B cell (primary cell): ENCODE results near the gene AADAT. TPM values are rescaled to one million over a fixed set of nuclear protein-coding genes. Genes with fewer than 3 reads are reported as not detected.

Experiments used
- ATAC-seq: fragments of 200-7000 bp; cut with Tn5 transposase; one replicate; pipeline ENCODE4 v1.10.0; 2021; ENCODE audit warnings: low read depth, mild to moderate bottlenecking, moderate number of reproducible peaks, moderate library complexity
- CTCF ChIA-PET: fragments of 350-600 bp; sonication (Branson Sonifier 250); formaldehyde crosslinking; loops from one replicate; lab custom pipeline; 2021; ENCODE audit warnings: antibody characterized with exemption, inconsistent platforms; lab: Charles Lee
- POLR2A ChIA-PET: fragments of 350-600 bp; sonication (Branson Sonifier 250); formaldehyde crosslinking; loops from one replicate; lab custom pipeline; 2021; ENCODE audit warnings: antibody characterized with exemption; lab: Charles Lee
- DNase-seq: peaks from one replicate; pipeline ENCODE4 v3.0.0; 2013
- H2AFZ ChIP-seq: 2 replicates; pipeline ENCODE4 v1.6.1; 2012; ENCODE audit warnings: mild to moderate bottlenecking, low read depth, low read length; ENCODE audit not compliant: insufficient read depth, poor library complexity, severe bottlenecking
- H3K27ac ChIP-seq, 2 donors: 1 replicate in 1 of 2; 2 replicates in 1 of 2; pipeline ENCODE4 v1.5.1; 2012 to 2013; ENCODE audit warnings: low read length in 2 of 2, mild to moderate bottlenecking in 2 of 2, moderate library complexity in 1 of 2
- H3K27me3 ChIP-seq, 4 experiments: fragments of 200-600 bp in 1 of 4; sonication (generic) in 1 of 4; replicated peaks in 1 of 4; 1 replicate in 2 of 4; 2 replicates in 2 of 4; pipeline versions ENCODE4 v1.6.1 to v1.7.0; 2013 to 2016; ENCODE audit warnings: low read length in 3 of 4, mild to moderate bottlenecking in 2 of 4, mixed read lengths in 1 of 4, moderate library complexity in 1 of 4; ENCODE audit not compliant: insufficient read depth in 4 of 4, control insufficient read depth in 3 of 4; ENCODE audit errors: control extremely low read depth in 1 of 4
- H3K36me3 ChIP-seq, 2 experiments: replicated peaks in 1 of 2; 1 replicate in 1 of 2; 2 replicates in 1 of 2; pipeline versions ENCODE4 v1.6.1 to v1.7.1; 2013; ENCODE audit warnings: low read length in 1 of 2; ENCODE audit not compliant: insufficient read depth in 2 of 2, control insufficient read depth in 1 of 2; ENCODE audit errors: control extremely low read depth in 1 of 2, extremely low read depth in 1 of 2
- H3K4me1 ChIP-seq, 2 donors: fragments of 200-600 bp in 1 of 2; sonication (generic) in 1 of 2; 1 replicate in 1 of 2; 2 replicates in 1 of 2; pipeline versions ENCODE4 v1.5.1 to v1.6.1; 2013 to 2017; ENCODE audit warnings: low read length in 2 of 2; ENCODE audit not compliant: control insufficient read depth in 2 of 2, insufficient read depth in 2 of 2
- H3K4me2 ChIP-seq: replicated peaks from 2 replicates; pipeline ENCODE3; 2012; ENCODE audit warnings: mild to moderate bottlenecking, low read depth, low read length; ENCODE audit not compliant: poor library complexity, severe bottlenecking
- H3K4me3 ChIP-seq, 5 experiments: fragments of 200-600 bp in 1 of 5; sonication (generic) in 1 of 5; 1 replicate in 3 of 5; 2 replicates in 2 of 5; pipeline versions ENCODE4 v1.5.1 to v1.7.0; 2011 to 2016; ENCODE audit warnings: low read length in 4 of 5, mild to moderate bottlenecking in 4 of 5, low read depth in 2 of 5, control low read depth in 1 of 5, moderate library complexity in 1 of 5; ENCODE audit not compliant: insufficient read depth in 1 of 5; ENCODE audit errors: control extremely low read depth in 1 of 5, extremely low read depth in 1 of 5
- H3K79me2 ChIP-seq: fragments of 200-600 bp; sonication (generic); one replicate; pipeline ENCODE4 v1.6.0; 2016; ENCODE audit warnings: low read length; ENCODE audit not compliant: control insufficient read depth, insufficient read depth
- H3K9ac ChIP-seq: fragments of 200-600 bp; sonication (generic); 2 replicates; pipeline ENCODE4 v1.6.1; 2017; ENCODE audit warnings: mild to moderate bottlenecking, low read length, moderate library complexity
- H3K9me3 ChIP-seq, 3 donors: one replicate each; pipeline versions ENCODE4 v1.6.1 to v1.7.1; 2013; ENCODE audit warnings: low read length in 2 of 3; ENCODE audit not compliant: control insufficient read depth in 2 of 3, insufficient read depth in 1 of 3; ENCODE audit errors: control extremely low read depth in 1 of 3
- H4K20me1 ChIP-seq: 2 replicates; pipeline ENCODE4 v1.6.0; 2012; ENCODE audit warnings: mild to moderate bottlenecking, low read length; ENCODE audit not compliant: insufficient read depth, control insufficient read depth, poor library complexity, severe bottlenecking
- H3K27ac Mint-ChIP-seq: one replicate; pipeline ENCODE4 v1.8.0; 2021; ENCODE audit warnings: mixed read lengths
- H3K27me3 Mint-ChIP-seq: one replicate; pipeline ENCODE4 v1.8.0; 2021; ENCODE audit warnings: mixed read lengths
- H3K4me1 Mint-ChIP-seq: one replicate; pipeline ENCODE4 v1.8.0; 2021; ENCODE audit warnings: mixed read lengths
- H3K4me3 Mint-ChIP-seq: one replicate; pipeline ENCODE4 v1.8.0; 2021; ENCODE audit warnings: mixed read lengths
- H3K9me3 Mint-ChIP-seq: one replicate; pipeline ENCODE4 v1.8.0; 2022; ENCODE audit warnings: mixed read lengths; ENCODE audit not compliant: insufficient read depth
- EZH2 ChIP-seq: IDR thresholded peaks from 2 replicates; pipeline ENCODE4 v1.6.1; 2012; ENCODE audit warnings: borderline replicate concordance, low read depth, mild to moderate bottlenecking, moderate library complexity, low read length; ENCODE audit not compliant: insufficient read depth, poor library complexity, severe bottlenecking
- WGBS: methylation state at CpG from one replicate; pipeline ENCODE4 v1.1.5; 2013; ENCODE audit warnings: missing lambda C conversion rate; ENCODE audit not compliant: insufficient coverage; 5-methylcytosine and 5-hydroxymethylcytosine counted together
- intact Hi-C: fragments of 100-400 bp; cut with micrococcal nuclease; formaldehyde crosslinking; loops from one replicate; pipeline ENCODE4 v1.10.0; 2022
- polyA plus RNA-seq: library from polyadenylated mRNA; depleted of rRNA; stranded (reverse); fragments of >200 nt; gene quantifications from 2 replicates; pipeline ENCODE4 v1.2.3, GENCODE V29; 2012
- total RNA-seq, 2 donors: library from RNA; stranded (reverse); fragments of 120-200 nt in 1 of 2; gene quantifications; 1 replicate in 1 of 2; 2 replicates in 1 of 2; pipeline versions ENCODE4 v1.2.3 to v1.2.4, GENCODE V29; 2013 to 2022
- TF ChIP-seq, protein P1 (sequence below): fragments of 200-600 bp; IDR thresholded peaks from one replicate; pipeline ENCODE4 v1.8.0; 2022; ENCODE audit warnings: antibody characterized with exemption, mild to moderate bottlenecking

AADAT gene
- total and polyA plus RNA-seq, 2 donors (not counting 1 experiment from before 2014, with no cell fraction given) = not detected

DNA sequence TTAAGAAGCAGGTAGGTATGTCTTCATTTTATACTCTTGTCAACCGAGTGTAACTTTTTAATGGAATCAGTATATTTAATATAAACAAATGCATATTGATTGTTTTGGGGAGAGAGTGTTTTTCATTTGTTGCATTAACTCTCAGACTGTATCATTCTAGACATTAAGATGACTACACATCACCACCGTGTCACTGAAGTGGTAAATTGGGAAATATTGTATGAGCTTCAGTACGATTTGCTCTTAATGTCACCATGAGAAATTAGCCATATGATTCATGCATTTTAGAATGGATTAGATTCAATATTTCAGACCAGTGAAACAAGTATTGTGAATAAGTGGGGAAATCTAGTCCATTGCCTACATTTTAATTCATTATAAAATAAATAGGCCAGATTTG lies 53.9 kb downstream of the AADAT start:
- Mint-ChIP-seq H3K9me3 (no peaks in the 10 kb centered on the region), H3K27ac (no peak overlapping the region), H3K4me3 (no peak overlapping the region), H3K4me1 (no peaks in the 10 kb centered on the region), H3K27me3 (peaks cover 20% of the 10 kb centered on the region)
- WGBS = no CpG with 5 or more reads among the region's 3 CpGs
- POLR2A ChIA-PET = no interaction called here
- Histone ChIP-seq H4K20me1 (no peaks in the 10 kb centered on the region), H3K27me3 (no peaks in the 10 kb centered on the region), H3K36me3 (no peaks in the 10 kb centered on the region), H3K4me3 (no peak overlapping the region), H3K9ac (no peak overlapping the region), H3K4me2 (no peak overlapping the region), H3K79me2 (no peaks in the 10 kb centered on the region), H3K9me3 (no peaks in the 10 kb centered on the region), H2AFZ (no peak overlapping the region), H3K27ac (no peak overlapping the region), H3K4me1 (no peaks in the 10 kb centered on the region)
- DNase-seq (no peak), ATAC-seq (no peak)
- TF ChIP-seq, protein P1, sequence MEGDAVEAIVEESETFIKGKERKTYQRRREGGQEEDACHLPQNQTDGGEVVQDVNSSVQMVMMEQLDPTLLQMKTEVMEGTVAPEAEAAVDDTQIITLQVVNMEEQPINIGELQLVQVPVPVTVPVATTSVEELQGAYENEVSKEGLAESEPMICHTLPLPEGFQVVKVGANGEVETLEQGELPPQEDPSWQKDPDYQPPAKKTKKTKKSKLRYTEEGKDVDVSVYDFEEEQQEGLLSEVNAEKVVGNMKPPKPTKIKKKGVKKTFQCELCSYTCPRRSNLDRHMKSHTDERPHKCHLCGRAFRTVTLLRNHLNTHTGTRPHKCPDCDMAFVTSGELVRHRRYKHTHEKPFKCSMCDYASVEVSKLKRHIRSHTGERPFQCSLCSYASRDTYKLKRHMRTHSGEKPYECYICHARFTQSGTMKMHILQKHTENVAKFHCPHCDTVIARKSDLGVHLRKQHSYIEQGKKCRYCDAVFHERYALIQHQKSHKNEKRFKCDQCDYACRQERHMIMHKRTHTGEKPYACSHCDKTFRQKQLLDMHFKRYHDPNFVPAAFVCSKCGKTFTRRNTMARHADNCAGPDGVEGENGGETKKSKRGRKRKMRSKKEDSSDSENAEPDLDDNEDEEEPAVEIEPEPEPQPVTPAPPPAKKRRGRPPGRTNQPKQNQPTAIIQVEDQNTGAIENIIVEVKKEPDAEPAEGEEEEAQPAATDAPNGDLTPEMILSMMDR = no peak
- TF ChIP-seq EZH2 = no peak
- CTCF ChIA-PET = no interaction called here
- intact Hi-C loops = no loop called here

DNA sequence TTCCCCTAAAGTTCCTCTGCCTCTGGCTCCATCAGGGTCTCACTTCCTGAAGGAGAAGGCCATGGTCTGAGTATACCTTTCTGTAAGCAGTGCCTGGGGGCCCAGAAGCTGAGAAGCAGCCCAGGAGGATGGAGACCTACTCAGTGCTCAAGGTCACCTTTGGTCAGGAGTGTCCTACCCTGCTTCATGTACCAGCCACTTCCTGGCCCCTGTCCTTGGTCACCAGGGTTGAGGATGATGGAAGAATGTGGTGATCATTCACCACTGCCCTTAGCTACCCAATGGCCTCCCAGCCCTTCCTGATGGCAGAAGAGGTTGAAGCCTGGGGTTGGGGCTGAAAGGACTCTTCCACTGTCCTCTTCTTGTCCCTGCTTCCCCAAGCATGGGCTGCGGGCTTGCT lies 54.5 kb downstream of the AADAT start:
- POLR2A ChIA-PET = no interaction called here
- Mint-ChIP-seq H3K4me1 (no peaks in the 10 kb centered on the region), H3K27ac (no peak overlapping the region), H3K9me3 (no peaks in the 10 kb centered on the region), H3K27me3 (peaks cover 18% of the 10 kb centered on the region), H3K4me3 (no peak overlapping the region)
- Histone ChIP-seq H3K9me3 (no peaks in the 10 kb centered on the region), H2AFZ (no peak overlapping the region), H3K9ac (no peak overlapping the region), H3K27ac (no peak overlapping the region), H3K36me3 (no peaks in the 10 kb centered on the region), H3K27me3 (no peaks in the 10 kb centered on the region), H3K4me2 (no peak overlapping the region), H3K4me3 (no peak overlapping the region), H3K79me2 (no peaks in the 10 kb centered on the region), H4K20me1 (no peaks in the 10 kb centered on the region), H3K4me1 (no peaks in the 10 kb centered on the region)
- no peak for TF ChIP-seq EZH2
- no CpG with 5 or more reads among the region's 1 CpG for WGBS
- DNase-seq (no peak), ATAC-seq (no peak)
- CTCF ChIA-PET = no interaction called here
- intact Hi-C loops = no loop called here
